Epithelial cell of esophagus (primary cell): Measurements from ENCODE around the gene TPM2.

Experiments
- DNase-seq: peaks from one replicate; pipeline ENCODE4 v3.0.0; 2010; ENCODE audit warnings: low read depth
- H3K4me3 ChIP-seq: 2 replicates; pipeline ENCODE4 v1.5.1; 2011; ENCODE audit warnings: mild to moderate bottlenecking, low read length, control low read depth
- TF ChIP-seq, protein P1 (sequence below): IDR thresholded peaks from 2 replicates; pipeline ENCODE4 v1.5.1; 2011; ENCODE audit warnings: low read depth, mild to moderate bottlenecking, low read length, control low read depth, inconsistent platforms; ENCODE audit not compliant: insufficient read depth; ENCODE audit errors: missing control alignments

TPM2 gene

DNA sequence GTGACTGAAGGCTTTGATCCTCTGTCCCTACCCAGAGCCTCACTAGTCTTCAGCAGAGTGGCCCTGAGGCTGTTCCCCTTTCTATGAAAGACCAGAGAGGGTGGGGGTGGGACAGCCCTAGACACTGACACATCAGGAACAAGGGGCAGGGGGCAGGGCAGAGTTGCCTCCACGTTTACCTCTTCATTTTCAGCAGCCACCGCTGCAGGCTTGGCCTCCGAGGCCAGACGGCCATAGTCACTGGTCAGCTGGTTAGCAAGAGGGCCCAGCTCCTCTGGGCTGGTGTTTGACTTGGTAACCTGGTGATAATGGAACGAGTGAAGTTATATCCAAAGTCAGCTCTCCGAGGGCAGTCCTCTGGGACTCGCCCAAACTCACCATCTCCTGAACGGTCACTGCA, 15.6 kb upstream of the TPM2 start:
- H3K4me3 ChIP-seq: no peak overlapping the region
- DNase-seq: no peak
- TF ChIP-seq, protein P1, sequence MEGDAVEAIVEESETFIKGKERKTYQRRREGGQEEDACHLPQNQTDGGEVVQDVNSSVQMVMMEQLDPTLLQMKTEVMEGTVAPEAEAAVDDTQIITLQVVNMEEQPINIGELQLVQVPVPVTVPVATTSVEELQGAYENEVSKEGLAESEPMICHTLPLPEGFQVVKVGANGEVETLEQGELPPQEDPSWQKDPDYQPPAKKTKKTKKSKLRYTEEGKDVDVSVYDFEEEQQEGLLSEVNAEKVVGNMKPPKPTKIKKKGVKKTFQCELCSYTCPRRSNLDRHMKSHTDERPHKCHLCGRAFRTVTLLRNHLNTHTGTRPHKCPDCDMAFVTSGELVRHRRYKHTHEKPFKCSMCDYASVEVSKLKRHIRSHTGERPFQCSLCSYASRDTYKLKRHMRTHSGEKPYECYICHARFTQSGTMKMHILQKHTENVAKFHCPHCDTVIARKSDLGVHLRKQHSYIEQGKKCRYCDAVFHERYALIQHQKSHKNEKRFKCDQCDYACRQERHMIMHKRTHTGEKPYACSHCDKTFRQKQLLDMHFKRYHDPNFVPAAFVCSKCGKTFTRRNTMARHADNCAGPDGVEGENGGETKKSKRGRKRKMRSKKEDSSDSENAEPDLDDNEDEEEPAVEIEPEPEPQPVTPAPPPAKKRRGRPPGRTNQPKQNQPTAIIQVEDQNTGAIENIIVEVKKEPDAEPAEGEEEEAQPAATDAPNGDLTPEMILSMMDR: no peak

DNA sequence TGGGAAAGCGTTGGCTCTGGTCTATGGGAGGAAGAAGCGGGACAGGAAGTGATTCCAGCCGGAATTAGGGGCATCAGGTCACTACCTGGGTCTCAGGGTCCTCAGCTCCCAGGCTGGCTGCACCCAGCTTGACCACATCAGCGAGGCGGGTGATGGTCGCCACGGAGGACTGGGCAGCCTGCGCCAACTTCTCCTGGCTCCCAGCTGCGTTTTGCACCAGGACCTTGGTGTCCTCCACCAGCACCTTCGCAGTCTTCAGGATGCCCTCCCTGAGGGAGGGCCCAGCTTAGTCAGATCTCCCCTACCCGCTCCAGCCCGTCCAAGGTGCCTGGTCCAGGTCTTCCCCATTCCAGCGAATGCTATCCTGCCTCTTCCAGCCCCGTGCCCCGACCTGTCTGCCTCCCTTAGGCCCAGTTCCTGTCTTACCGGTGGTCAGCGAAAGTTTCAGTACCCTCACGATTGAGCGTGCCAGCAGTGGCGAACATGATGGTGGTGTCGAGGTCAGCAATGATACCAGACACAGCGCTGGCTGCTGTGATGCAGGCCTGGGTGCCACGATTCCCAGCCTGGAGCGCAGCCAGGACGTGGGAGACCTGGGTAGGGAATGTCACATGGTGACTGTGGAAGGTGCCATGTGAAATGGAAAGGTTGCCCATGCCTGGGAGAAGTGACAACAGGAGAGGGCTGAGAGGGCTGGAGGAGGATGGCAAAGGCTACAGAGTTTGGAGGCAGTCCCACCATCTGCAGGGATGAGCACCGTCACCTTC, 14.4 kb upstream of the TPM2 start:
- no peak for DNase-seq
- TF ChIP-seq, protein P1: no peak
- no peak overlapping the region for H3K4me3 ChIP-seq

DNA sequence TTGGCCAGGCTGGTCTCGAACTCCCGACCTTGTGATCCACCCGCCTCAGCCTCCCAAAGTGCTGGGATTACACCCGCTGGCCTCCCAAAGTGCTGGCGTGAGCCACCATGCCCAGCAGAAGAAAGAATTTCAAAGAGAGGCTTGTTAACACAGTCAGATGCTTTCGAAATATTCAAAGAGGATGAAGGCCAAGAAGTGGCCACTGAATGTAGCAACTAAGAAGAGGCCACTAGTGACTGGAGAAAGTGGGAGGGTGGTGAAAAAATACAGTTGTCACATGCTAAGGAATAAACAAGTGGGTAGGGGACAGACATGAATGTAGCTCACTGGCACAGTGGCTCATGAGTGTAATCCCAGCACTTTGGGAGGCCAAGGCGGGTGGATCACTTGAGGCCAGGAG, 13.0 kb upstream of the TPM2 start:
- TF ChIP-seq, protein P1: no peak
- H3K4me3 ChIP-seq: no peak overlapping the region
- DNase-seq: no peak

DNA sequence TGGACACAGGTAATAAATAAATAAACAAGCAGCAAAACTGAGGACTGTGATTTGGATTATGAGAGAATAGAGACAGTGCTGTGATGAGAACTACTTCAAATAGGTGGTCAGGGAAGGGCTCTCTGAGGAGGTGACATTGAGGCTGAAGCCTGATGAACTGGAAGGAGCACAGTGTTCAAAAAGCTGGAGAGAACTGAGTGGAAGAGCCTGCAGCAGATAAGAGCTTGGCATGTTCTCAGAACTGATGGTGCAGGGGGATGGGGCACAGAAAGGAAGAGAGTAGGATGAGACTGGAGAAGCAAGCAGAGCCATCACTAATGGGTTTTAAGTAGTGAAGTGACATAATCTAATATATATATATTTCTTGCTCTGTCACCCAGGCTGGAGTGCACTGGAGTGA, 11.2 kb upstream of the TPM2 start:
- no peak overlapping the region for H3K4me3 ChIP-seq
- no peak for DNase-seq
- TF ChIP-seq, protein P1: no peak

DNA sequence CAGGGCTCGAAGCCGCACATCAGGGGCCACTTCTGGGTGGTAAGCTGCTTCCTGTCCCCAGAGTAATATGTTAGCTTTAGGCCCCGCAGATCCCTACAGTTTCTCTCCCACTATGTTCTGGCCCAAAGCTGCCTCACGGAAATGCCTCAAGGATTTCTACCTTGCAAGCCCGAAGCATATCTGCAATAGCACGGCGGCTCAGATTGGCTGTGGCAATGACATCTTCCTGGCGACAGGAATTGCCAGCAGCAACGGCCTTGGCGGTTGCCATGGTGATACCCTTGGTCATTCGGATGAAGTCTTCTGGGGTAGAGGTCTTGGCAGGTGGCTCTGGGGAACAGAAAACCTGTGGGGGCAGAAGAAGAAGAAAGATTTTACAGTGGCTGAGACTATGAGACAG, 10.3 kb upstream of the TPM2 start:
- H3K4me3 ChIP-seq: no peak overlapping the region
- TF ChIP-seq, protein P1: no peak
- no peak for DNase-seq

DNA sequence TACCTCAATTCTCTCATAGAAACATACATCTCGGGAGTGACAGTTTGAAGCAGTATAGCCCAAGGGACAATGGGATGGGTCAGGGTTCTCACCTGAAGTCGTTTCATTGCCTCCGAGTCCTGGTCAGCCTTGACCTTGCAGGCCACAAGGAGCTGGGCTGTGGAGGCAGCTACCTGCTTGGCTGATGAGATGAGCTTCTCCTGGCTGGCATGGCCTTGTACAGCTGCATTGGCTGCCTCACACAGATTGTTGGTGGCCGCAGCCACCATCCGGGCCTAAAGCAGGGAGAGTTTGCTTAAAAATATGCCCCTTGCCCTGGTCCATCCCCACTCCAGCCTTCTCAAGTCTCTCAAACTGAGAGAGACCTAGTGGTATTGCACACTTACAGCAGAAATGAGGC, 8.5 kb upstream of the TPM2 start:
- DNase-seq: no peak
- H3K4me3 ChIP-seq: no peak overlapping the region
- TF ChIP-seq, protein P1: no peak

DNA sequence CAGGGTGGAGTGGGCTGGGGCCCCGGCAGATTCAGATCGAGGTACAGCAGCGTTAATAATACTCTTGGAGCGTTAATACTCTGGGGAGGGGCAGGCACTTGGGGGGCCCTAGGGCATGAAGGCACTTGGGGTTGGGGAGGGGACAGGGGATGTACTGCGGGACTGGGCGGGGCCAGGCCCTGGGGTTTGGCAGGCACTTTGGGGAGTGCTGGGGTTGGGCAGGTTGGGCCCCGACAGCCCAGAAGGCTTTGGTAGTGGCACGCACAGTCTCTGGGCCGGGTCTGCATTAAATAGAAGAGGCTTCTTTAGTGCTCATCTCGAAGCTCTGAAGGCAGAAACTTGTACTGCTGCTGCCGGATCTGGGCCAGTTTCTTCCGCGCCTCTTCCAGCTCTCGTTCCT, 7.8 kb upstream of the TPM2 start:
- TF ChIP-seq, protein P1: no peak
- no peak overlapping the region for H3K4me3 ChIP-seq
- DNase-seq: no peak
